ENCODE measurements around the gene SPOCK1.

The SPOCK1 gene

DNA sequence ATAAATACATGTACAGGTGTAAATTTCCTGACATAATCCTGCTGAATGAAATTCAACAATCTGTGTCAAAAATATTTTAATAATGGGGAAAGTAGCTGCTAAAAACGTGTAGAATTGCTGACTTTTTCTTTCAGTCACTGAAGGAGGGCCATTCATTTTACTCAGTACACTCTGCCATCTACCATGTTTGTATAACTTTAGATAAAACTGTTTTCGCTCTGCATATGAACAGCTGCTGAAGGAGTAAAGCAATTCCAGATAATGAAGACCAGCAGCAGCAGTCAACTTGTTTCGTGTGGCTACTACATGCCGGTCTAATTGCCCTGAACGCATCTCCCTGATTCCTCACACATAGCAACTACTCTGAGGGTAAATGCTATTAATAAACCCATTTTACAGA, 380.5 kb downstream of the SPOCK1 start:
- no peak for TF ChIP-seq GATA3 (IDR thresholded peaks at IDR 0.05; ENCODE audit: low read depth, low read length)
- TF ChIP-seq GATA2 (IDR thresholded peaks at IDR 0.05; ENCODE audit: low read depth, low read length) = no peak

DNA sequence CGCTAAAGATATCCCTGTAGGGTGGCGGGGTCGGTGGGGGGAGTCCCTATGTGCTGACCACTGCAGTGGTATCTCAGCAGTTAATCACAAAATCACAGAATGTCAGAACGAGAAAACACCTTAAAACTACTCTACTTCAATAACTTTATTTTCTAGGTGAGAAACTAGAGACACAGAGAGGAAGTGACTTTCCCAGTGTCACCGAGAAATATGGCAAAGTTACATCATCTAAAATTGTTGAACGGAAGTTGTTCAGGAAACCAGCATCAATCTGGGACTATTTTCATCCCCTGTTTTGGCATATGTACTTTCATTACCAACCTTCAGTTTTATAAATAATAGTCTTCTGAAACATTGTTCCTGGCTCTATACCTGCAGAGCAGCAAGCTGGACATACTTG, 384.0 kb downstream of the SPOCK1 start:
- TF ChIP-seq GATA3 (IDR thresholded peaks at IDR 0.05; ENCODE audit: low read depth, low read length) (no peak), GATA2 (IDR thresholded peaks at IDR 0.05; ENCODE audit: low read depth, low read length) (no peak)

DNA sequence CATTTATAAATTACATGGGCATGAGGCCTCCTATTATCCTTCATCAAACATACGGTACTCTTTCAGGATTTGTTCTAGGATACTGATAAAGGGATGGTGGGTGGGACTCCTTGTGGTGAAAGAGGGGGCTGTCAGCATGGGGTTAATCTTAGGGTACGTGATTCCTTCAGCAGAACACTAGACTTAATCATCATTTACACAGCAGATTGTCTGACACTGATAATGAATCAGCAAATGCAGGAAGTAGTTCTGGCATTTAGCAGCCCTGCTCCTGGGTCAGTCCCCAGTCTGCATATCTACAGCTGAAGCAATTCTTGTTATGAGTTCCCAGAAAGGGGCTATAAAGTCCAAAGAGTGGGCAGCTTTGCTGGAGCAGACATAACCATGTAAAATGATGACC, 384.6 kb downstream of the SPOCK1 start:
- no peak for TF ChIP-seq GATA3 (IDR thresholded peaks at IDR 0.05; ENCODE audit: low read depth, low read length)
- peak; percentile 59; the same call in 1 of the 2 replicates for TF ChIP-seq GATA2 (IDR thresholded peaks at IDR 0.05; ENCODE audit: low read depth, low read length)

DNA sequence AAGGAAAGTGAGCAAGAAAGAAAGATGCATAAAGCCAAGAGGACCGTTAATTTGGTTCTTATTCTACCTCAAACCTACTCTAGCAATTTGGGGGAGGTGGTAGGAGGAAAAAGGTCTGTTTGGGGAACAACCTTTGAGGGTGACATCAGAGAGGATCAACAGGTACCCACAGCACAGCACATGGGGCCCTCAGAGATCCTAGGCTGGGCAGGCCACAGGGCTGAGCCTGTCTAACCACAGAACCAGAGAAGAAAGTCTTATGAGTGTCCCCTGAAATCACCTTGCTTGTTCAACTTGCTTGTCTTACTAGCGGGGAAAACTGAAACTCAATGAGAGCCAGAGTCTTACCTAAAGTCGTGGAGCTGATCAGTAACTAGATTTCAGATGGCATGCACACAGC, 385.2 kb downstream of the SPOCK1 start:
- TF ChIP-seq GATA2 (IDR thresholded peaks at IDR 0.05; ENCODE audit: low read depth, low read length) = no peak
- no peak for TF ChIP-seq GATA3 (IDR thresholded peaks at IDR 0.05; ENCODE audit: low read depth, low read length)

DNA sequence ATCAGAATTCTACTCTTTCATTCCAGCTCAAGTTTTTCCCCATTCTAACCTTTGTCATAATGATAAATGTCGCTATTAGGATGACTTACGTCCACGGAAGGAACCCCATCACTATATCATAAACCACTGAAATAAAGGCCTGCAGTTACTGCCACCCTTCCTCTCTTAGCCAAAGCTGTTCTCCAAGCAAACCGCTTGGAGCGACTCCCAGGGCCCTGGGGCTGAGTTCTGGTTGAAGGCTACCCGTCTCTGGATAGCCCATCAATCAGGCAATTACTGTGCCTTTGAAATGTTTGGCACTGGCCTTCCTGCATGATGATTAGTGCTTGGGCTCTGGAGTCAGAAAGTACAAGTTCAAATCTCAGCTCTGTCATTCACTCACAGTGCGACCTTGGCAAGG, 386.0 kb downstream of the SPOCK1 start:
- no peak for TF ChIP-seq GATA2 (IDR thresholded peaks at IDR 0.05; ENCODE audit: low read depth, low read length)
- TF ChIP-seq GATA3 (IDR thresholded peaks at IDR 0.05; ENCODE audit: low read depth, low read length) = no peak

DNA sequence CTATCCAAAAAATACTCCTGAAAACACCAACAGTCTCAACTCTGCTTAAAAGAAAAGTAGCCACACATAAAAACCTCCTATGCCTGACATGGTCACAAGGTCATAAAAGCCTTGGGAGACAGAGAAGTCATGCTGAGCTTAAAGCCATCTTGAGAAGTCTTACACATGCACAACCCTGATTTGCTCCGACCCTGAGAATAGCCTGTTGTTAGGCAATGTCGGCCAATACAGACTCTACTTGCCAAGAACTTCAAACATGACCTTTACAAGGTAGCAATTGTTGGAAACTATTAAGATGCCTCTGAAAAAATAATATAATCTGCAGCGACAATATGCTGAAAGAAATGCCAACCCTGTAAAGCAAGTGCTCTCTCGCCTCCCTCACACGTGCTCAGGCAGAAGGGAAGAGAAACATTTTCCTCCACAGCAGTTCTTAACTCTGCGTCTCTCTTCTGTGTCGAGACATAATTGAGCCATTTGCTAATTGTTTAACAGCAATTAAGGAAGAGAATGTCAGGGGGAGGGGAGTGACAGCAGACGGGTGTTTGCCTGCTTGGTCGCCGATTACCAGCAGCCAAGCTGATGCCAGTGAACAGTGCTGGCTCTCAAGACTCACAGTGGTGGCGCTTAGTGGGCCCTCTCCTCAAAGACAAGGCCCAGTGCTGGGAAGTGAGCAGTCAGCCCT, 393.6 kb downstream of the SPOCK1 start:
- TF ChIP-seq GATA2 (IDR thresholded peaks at IDR 0.05; ENCODE audit: low read depth, low read length) = no peak
- no peak for TF ChIP-seq GATA3 (IDR thresholded peaks at IDR 0.05; ENCODE audit: low read depth, low read length)

DNA sequence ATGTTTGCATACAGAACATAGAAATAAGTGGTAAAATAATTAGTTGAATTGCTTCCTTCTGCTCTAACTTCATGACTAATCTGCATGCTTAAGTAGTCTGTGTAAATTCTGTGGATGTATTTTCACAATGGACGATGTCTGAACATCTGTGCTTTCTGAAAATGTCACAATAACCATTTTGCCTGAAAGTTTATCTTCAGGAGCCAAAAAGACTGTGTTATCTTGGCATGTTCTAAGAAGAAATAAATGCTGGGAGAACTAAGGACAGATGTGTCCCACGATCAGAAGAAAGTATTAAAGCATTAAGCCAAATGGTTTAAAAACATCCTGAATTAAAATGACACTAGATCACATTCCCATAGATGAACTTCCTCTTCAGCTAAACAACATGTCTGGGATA, 397.6 kb downstream of the SPOCK1 start:
- TF ChIP-seq GATA3 (IDR thresholded peaks at IDR 0.05; ENCODE audit: low read depth, low read length) (no peak), GATA2 (IDR thresholded peaks at IDR 0.05; ENCODE audit: low read depth, low read length) (no peak)

DNA sequence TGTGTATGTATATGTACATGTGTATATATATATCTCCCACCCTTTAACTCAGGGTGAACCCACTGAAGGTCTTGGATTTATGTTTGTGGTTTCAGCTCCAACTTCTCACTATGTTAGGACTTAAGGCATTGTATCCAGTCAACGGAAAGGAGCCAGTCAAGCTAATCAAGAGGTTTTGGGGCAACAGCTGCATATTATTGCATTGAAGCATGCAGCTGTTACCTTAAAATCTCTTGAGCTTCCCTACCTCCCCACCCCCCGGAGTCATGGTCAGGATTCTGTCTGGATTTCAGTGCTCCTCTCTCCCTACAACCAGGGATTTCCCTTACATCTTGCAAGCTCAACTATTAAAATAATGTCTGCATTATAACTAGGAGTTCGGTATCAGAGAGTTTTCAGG, 399.5 kb downstream of the SPOCK1 start:
- TF ChIP-seq GATA3 (IDR thresholded peaks at IDR 0.05; ENCODE audit: low read depth, low read length) (no peak), GATA2 (IDR thresholded peaks at IDR 0.05; ENCODE audit: low read depth, low read length) (no peak)

DNA sequence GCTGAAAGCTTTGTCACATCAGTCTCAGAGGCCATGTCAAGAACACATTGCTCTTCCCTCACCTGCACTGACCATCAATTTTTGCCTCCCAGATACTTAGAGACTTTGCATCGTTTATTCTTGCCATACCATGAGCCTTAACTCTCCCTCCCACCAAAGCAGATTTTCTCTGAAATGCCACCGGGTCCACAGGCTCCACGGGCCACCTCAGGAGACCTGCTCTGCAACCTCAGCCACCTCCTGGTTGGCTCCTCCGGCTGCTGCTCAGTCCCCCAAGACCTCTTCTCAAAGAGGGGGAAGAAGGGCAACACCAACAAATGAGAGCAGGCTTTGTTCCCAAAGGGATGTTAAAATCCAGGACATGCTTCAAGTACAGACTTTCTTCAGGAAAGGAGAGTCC, 400.5 kb downstream of the SPOCK1 start:
- TF ChIP-seq GATA3 (IDR thresholded peaks at IDR 0.05; ENCODE audit: low read depth, low read length) (no peak), GATA2 (IDR thresholded peaks at IDR 0.05; ENCODE audit: low read depth, low read length) (no peak)

DNA sequence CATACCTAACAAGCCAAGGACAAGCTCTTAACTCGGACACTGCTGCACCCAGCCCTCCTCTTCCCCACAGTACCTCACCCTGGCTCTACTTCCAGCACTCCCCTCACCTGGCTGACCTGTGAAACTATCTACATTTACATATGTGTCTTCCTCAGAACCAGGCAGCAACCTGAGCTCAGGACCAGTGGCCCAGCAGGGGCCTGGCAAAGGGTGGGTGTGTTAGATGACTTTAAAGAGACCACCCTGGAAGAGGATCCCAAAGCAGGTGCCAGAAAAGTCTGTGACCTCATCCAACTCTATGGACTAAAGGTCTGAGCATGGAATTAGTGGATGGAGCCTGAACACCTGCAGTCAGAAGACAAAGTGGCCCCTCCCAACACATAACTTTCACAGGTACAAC, 400.9 kb downstream of the SPOCK1 start:
- TF ChIP-seq GATA2 (IDR thresholded peaks at IDR 0.05; ENCODE audit: low read depth, low read length) = no peak
- no peak for TF ChIP-seq GATA3 (IDR thresholded peaks at IDR 0.05; ENCODE audit: low read depth, low read length)

DNA sequence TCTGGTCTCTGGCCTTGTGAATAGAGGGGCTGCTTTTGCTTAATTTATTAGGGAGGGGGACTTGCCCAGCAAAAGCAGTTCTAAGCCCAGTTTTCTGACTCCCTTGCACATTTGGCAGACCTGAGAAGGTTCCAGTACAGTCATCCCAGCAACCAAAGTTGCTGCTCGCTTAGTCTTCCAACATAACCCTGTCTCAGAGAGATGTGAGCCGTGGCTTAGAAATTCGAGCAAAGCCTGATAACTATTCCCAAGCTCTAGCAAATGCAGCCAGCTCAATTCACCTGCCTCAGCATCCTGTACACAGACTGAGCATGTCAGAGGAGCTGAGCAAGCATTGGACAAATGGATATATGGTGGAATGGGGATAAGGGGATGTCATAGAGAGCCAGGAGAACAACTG, 401.9 kb downstream of the SPOCK1 start:
- no peak for TF ChIP-seq GATA2 (IDR thresholded peaks at IDR 0.05; ENCODE audit: low read depth, low read length)

DNA sequence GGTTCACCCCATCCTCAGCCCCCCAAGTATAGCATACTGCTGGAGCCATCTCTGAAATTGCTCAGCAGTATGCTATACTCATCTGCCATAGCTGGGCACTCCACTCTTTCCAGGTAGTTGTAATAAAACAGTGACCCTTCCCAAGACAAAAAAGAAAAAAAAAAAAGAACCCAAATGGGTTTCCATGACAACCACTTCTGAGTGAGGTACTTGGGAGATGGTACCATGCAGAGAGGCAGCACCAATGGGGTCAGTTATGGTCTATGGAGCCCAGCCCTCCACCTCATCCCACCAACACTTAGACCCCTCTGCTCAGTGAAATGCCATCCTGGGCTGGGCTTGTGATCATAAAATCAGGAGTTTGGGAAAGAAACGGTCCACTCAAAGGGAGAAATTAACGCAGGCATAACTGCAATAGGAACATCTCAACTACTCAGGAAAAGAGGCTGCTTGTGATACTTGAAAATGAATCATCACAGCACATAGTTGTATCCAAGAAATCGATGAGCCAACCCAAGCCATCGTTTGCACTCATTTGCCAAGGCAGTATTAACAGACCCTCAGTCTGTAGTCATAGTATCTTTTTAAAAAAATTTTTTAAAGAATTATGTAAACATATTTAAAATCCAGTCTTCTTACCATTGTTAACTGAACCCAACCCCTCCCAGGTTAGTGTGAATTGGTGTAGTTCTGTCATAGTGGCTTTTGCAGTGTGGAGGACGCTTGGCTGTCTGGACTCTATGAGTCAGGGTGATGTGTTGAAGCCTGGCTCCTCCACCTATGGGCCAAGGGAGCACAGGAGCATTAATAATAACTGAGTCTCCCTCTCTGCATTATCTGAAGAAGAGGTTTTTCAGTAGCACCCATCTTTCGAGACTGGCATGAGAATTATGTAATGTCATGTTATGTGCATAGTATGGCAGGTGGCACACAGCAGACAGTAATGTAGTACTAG, 402.7 kb downstream of the SPOCK1 start:
- no peak for TF ChIP-seq GATA2 (IDR thresholded peaks at IDR 0.05; ENCODE audit: low read depth, low read length)
- TF ChIP-seq GATA3 (IDR thresholded peaks at IDR 0.05; ENCODE audit: low read depth, low read length) = no peak

DNA sequence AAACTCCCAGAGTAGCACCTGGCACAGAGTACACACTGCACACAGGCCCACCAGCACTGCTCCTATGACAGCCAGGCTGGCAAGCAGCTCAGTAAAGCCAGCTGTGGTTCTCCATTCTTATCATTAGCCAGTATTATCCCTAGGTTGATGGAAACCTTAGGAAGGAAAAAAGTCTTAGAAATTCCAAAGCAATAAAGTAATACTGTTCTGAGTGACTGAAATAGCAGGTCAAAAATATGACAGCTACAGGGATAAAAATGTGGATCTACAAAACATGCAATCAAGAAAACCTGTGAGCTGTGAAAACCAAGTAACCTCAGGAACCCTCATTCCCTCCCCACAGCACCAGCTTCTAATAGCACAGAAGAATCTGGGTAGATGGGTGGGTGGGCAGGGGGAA, 403.5 kb downstream of the SPOCK1 start:
- TF ChIP-seq GATA3 (IDR thresholded peaks at IDR 0.05; ENCODE audit: low read depth, low read length) (no peak), GATA2 (IDR thresholded peaks at IDR 0.05; ENCODE audit: low read depth, low read length) (no peak)

DNA sequence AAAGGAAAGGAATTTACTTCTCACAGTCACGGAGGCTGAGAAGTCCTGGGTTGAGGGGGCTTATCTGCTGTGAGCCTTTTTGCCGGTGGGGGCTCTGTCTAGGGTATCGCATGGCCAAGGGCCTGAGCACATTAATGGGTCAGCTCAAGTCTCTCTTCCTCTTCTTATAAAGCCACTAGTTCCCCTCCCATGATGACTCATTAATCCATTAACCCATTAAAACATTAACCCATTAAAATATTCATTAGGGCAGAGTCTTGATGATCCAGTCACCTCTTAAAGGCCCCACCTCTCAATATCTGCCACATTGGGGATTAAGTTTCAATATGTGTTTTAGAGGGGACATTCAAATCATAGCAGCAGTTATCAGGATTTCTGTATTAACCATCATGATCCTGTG, 406.3 kb downstream of the SPOCK1 start:
- TF ChIP-seq GATA2 (IDR thresholded peaks at IDR 0.05; ENCODE audit: low read depth, low read length) (no peak), GATA3 (IDR thresholded peaks at IDR 0.05; ENCODE audit: low read depth, low read length) (no peak)

DNA sequence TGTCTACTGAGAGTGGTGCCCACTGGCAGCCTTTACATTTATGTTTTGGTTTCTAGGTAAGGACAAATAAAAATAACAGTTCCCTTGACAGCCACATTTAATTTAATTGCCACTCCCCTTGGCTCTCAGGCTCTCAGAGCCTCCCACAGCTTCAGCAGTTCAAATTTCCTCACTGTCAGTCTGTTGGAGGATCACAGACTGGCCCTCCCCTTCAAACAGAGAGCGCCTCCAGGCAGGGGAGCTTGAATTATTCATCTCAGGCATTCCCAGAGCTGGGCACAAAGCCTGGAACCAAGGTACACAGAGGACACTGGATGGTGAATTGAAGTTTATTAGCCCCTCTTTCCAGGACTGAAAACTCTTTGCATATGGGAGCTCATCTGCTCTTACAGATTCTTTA, 407.7 kb downstream of the SPOCK1 start:
- TF ChIP-seq GATA3 (IDR thresholded peaks at IDR 0.05; ENCODE audit: low read depth, low read length) (no peak), GATA2 (IDR thresholded peaks at IDR 0.05; ENCODE audit: low read depth, low read length) (no peak)

All from SH-SY5Y (cell line).